NCI-H2196 treated with DMSO at 0.1 percent for 48 hours (cell line): ENCODE results near the gene ETV5.
A peak's percentile ranks its signal among the peaks of the same experiment; 100 is the strongest.

Experiments
- DNase-seq: peaks from one replicate; lab custom pipeline; 2025; ENCODE audit not compliant: unreplicated experiment; lab: John Stamatoyannopoulos, UW

ETV5 gene

DNA sequence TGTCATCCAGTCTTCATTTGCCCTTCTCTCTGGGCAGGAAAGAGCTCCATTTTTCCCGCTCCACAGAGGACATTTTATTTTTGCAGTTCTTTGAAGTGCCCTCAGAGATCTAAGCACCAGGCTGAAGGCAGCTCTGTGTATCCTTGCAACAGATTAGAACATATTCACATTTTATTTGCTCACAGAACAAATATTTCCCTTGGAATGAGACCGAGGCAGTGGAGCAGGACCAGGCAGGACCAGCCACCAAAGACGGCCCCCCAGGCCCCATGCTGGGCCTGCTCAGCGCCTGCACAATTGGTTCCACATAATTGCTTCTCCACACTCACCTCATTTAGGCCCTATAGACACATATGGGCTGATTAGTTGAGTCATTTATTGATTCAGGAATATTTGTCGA lies 15.7 kb upstream of the ETV5 start:
- DNase-seq, result no peak

DNA sequence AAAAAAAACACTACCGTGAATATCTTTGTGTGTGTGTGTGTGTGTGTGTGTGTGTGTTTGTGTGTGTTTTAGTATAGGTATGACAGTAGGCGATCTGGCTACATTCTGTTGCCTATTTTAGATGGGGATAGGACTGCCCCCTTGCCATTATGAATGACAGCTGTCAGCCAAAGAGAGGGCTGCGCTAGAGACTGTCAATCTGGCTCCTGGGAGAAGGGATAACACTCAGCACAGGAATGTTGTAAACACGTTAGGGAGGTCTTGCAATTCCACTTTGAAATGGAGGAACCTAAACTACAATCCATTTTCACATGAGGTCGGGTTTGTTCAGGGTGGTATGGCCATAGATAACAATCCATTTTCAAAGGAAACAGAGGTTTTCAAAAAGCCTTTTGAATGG lies 14.1 kb upstream of the ETV5 start:
- no peak for DNase-seq

DNA sequence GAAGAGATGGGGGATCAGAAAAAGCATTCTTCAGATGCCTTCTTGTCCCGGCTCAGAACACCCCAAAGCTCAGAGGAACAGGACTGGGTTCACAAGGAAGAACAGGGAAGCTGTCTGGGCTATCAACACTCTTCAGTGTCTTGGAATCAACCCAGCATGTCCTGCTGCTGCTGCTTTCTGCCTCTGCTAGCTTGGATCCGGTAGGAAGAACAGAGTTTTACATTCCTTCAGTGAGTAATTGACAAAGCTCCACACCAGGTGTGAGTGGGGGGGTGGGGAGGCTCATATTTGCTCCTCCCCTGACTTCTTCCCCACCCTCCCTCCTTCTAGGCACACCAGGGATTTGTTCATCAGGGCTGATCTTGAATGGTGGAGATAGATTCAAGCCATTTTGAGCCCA lies 13.1 kb upstream of the ETV5 start:
- DNase-seq, result no peak

DNA sequence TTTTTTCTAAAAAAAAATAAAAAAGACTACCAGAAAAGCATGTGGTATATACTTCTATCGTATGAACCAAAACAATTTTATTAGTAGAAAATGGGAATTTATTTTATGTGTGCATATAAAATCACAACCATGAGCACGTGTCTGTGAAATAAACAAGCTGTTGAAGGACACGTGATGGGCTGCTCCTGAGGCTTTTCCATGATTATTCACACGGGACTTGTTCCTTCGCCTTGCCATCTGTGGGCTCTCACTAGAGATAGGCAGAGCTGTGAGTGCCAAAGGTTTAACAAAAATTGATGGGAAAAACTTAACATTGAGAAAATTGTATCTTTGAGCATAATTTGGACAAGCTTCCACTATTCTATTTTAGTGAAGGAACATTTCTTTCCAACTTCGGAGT lies 12.4 kb upstream of the ETV5 start:
- no peak for DNase-seq

DNA sequence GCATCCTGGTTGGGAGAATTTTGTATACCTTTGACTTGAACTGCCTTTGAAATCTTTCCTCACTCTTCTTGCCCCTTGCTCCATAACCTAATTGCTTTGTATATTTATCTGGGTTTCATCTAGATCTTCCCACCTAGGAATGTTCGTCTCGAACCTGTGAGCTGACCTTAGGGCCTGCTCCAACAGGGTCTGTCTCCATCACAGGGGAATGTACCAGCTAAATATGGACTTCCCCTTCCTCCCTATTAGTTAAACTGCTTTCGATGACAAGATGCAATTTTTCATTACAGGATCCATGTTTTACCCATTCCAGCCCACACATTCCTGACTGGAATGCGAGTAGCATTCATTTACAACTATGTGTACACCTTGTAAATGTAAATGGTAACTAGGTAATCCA lies 10.6 kb upstream of the ETV5 start:
- no peak for DNase-seq

DNA sequence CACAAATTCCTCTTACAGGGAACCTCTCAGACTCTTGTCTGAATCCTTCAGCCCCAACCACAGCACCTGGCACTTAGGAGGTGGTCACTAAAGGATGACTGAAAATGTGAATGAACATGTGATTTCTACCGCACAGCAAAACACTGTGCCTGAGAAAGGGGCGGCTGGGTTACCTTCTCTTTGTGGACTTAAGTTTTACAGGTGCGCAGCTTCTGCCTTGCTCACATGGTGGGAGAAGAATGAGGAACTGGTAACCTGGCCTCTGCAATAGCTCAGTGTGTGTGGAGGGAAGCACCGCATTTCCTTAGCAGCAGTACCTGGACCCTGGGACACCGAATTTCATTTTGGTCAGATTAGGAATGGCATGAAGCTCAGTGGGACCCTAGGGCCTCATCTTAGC lies 9.8 kb upstream of the ETV5 start:
- DNase-seq, result no peak

DNA sequence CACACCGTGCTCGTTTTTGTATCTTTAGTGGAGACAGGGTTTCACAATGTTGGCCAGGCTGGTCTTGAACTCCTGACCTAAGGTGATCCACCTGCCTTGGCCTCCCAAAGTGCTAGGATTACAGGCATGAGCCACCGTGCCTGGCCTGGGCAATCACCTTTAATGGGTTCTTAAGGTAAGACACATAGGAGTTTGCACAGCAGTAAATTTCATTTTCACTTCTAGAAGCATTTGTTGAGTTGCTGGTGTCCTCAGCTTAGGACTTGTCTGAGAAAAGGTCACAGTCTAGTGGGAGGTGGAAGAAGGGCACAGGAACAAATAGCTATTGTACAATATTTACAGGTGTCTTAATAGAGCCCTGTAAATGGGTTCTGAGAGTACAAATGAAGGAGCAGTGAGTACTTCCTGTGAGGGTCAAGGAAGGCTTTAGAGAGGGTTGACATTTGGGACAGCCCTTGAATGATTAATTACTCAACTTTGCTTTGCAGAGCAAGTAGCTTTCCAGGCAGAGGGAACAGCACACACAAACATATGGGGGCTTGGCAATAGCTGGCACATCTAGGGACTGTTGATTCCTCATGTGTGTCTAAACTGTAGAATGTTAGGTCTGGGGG lies 8.7 kb upstream of the ETV5 start:
- no peak for DNase-seq

DNA sequence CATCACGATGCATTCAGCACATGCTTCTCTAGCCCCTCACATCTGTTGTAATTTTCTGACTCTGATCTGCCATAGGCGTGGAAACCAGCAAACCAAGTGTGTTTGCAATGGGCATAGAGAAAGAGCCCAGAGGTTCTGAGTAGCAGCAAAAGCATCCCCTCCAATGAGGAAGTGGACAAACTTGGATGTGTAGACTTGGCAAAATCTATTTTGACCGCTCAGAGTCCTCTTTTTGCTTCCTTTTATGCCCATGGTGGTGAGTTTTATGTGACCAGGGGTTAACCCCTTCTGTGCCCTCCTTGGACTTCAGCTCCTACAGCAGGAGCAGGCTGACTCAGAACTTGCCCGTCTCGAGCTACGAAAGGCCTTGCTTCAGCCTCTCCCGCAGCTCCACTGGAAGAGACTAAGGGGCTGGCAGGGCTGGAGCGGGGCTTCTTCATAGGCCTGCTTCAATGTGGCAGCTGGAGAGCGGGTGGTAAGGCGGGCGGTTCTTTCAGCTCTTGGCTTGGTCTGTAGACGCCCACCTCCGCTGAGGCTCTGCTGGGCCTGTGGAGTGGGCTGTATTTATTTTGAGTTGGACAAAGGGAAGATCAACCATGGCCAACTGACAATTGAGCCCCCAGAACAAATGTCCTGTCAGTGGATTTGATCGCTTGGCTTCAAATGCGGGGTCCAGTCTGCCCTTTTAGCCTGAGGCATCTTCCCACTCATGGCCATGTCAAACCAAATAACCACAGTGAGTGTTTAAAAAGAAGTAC lies 6.5 kb upstream of the ETV5 start:
- no peak for DNase-seq

DNA sequence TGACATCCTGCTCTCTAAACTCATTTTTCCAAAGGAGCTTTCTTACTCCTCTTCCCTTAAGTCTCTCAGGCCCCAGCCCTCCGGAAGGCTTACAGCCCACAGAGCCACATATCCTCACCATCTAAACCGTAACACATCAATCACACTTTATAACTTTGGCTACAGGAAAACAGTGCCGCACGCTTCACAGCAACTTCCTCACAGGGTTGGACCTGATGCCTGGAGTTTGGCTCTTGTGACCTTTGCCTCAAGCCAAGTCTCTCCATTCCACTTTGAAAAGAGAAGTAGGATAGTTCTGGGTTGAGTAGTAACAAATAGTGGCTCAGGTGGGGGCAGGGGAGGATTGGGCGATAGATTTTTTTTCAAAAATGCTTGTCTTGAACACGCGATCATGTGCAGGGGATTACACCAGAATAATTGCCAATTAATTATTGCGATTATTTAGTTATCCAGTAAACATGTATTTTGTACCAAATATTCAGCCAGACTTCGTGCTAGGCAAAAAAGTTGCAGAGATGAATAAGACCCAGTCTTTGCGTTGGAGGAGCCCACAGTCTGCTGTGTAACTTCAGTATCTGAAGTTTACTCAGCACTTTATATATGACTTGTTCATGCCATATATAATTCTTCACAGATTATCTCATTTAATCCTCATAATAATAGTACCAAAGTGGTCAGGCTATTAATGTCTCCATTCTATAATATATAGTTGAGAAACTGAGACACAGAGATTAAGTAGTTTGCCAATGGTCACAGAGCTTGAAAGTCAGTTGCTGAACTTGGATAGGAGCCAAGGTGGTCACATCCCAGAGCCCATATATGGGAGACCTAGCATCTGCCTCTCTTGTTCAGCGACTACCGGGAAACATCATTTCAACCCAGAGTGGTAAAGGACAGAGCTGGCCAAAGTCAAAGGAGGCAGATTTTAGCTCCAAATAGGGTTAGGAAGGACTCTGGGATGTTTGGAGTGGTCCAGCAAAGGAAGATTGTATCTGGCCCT lies 2.4 kb upstream of the ETV5 start:
- DNase-seq, result no peak

DNA sequence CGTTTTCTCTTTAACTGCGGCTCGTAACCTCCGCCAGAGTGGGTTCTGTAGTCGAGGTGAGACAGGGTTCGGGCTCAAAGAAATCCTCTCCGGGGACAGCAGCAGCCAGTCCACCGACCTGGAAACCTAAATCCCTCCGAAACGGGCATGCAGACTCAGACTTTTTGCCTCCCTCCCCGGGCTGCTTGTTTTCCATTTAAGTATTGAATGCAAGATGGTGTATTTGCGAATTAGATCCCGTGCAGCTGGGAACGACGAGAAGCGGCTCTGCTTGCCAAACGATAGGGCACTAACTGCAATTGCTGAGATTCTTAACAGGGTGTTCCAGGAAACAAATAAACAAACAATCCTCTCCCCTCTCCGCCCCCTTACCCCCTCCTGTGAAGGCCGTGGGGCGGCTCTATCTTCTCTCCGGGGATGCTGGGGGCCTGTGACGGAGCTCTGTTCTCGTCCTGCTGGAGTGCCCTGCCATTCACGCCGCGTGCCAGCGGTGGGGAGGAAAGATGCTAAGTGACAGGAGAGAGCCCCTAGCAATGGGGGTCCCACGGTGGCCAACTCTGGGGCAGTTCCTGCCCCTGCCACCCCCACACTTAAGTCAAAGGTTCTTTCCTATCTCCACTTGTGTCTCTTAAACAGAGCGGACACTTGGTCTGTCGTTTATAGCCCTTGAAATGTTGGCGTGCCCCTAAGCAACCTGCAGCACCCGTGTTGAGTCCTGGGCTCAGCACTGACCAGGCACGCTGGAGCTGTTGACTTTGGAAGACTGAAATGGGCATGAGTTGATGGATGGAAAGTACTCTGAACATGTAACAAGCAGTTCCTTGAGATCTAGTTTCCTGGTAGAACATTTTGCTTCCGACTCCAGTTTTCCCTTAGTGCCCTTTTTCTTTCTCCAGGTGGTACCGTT lies 1.3 kb upstream of the ETV5 start:
- no peak for DNase-seq

DNA sequence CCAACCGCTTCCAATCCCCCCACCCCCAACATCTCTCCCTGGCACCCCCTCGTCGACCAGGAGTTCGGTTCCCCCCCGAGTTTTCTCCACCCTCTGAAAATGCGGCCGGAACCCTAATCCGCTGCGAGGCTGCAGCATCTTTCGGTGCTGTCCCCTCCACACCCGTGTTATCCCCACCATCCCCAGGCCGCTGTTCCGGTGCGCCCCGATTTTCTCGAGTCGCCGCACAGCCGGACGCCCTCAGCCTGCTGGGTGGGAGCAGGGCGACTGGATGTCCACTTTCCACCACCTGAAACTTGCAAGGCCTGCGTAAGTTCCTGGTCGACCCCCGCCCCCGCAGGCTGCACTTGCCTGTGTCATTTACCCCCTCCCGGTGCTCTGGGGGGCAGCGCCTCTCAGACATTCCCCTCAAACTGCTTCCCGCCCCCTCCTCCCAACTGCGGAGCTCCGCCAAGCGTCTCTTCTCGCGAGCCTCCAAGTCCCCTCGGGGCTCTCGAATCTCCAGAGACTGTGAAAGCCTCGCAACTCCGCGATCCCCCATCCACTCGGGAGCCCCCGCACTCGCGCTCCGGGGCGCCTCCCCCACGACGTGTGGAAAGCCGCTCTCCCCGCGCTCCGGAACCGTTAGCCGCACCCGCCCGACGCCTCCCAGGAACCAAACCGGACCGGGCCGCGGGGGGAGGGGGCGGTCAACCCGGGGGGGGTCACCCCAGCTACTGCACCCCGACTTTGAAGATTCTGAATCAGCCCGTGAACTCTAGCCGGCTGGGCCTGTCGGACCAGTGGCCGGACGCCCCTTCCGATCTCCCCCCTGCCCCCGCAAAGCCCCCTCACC lies 566 bp downstream of the ETV5 start:
- DNase-seq, result peak; percentile 56

DNA sequence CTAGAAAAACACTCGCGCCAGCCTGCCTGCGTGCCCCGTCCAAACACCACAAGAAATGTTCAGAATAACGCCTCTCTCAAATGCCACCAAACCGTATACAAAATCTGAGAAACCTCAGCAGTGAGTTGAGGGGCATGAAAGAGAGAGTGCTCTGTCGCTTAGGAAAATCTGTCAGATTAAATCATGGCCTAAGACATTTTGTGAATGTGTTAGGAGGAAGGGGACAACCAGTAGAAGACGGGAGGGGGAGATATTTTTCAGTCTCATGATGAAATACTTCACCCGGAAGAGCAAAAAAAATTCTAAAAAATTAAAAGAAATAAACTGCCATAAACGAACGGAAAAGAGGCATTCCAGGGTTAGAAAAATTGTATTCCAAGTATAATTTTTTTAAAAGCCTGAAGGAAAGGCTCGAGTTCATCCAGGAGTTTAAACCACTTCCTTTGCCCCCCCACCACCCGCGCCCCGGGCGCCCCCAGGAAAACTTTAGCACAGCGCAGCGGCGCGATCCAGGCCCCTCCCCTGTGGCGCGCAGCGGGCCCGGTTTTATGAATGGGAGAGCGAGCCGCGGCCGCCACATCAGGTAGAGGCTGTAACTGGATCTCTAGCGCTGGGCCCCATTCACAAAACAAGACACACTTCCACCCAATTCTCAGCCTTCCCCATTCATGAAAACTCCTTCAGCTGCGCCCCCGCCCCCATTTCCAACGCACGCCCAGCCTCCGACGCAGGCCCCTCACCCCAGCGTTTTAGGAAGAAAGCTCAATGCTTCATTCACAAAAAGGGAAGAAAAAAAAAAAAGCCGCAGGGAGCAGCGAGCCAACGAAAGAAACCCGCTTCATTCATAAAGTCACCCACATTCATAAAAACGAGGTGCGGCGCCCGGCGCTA lies 1.4 kb downstream of the ETV5 start:
- DNase-seq, result peak; percentile 95

DNA sequence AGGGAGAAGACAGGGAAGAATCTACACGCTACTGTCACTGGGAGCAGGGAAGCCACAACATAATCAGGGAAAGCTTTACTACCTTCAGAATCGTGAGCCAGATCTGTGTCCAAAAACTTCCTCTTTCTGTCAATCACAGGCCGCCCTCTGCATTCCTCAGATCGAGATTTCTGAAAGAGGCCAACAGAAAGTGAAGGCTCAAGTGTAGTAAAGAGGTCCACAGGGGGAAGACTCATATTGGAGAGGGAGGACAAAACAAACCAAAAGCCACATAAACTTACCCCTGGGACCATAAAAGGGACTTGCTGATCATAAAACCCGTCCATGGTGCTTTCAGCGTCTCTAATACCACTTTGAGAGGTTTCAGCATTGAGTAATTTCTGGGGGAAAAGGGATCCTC lies 3.3 kb downstream of the ETV5 start:
- no peak for DNase-seq

DNA sequence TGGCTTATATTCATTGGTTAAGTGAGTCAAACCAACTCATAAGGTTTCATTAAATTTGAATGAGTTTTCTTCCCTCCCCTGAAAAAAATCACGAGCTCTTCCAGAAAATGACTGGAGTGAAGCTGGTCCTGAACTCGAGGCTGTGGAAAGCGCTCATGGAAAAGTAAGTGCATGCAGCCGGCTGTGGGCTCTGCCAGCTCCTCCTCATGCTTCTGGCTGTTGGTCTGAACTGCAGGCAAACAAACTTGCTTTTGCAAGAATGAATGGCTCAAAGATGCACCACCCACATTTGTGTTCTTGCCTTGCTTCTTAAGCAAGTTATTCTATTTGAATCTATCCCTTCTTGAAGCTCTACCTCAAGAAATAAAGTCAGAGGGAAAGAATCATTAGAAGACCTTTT lies 6.2 kb downstream of the ETV5 start:
- DNase-seq, result no peak

DNA sequence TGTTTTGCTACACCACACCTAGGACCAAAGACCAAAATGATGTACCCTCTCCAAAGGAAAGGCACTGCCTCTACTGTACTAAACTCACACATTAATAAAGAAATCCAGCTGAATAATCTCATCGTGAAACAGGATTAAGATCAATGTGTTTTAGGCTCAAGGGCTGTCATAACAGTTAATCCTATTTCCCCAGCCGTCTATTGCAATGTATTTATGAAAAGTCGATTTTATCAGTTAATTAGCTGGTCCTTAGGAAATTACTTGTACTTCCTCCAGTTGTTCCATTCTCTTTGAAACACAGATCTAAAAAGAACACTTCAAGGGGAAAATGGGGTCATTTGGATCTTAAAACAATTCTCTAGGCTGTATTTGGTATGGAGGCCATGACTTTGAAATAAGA lies 8.5 kb downstream of the ETV5 start:
- no peak for DNase-seq

DNA sequence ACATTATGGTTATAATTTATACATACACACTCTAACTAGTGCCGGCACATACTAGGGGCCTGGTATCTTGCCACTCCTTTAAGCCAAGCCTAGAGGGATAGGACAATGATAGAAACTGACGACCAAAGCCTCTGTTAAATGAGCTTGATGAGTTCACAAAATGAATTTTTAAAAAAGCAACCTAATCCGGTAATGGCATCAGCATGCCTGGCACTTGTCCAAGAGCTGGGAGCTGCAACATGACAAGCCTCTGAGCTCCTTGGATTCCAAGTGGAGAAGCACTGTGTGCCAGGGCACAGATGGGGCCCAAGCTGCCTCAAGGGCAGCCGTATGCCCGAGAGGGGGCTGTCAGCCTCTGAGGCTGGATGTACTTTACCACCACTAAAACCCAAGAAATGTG lies 9.7 kb downstream of the ETV5 start:
- DNase-seq, result peak; percentile 80

DNA sequence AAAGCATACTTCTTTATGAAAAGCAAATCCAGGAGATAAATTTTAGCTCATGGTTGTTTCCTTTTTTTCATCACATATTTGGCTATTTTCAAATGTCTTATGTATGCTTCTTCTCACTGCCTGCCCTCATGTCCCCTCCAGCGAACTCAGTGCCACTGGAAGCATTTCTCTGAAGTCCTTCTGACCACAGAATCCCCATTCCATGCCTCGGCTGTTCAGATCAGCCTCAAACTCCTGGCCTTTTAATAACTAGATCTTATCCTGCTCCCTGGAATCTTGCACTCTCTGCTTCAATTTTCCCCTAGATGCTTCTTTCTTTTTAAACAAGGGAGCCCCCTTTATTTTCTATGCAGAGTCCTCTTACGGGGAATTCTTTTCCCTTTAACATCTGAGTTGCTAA lies 10.1 kb downstream of the ETV5 start:
- DNase-seq, result no peak

DNA sequence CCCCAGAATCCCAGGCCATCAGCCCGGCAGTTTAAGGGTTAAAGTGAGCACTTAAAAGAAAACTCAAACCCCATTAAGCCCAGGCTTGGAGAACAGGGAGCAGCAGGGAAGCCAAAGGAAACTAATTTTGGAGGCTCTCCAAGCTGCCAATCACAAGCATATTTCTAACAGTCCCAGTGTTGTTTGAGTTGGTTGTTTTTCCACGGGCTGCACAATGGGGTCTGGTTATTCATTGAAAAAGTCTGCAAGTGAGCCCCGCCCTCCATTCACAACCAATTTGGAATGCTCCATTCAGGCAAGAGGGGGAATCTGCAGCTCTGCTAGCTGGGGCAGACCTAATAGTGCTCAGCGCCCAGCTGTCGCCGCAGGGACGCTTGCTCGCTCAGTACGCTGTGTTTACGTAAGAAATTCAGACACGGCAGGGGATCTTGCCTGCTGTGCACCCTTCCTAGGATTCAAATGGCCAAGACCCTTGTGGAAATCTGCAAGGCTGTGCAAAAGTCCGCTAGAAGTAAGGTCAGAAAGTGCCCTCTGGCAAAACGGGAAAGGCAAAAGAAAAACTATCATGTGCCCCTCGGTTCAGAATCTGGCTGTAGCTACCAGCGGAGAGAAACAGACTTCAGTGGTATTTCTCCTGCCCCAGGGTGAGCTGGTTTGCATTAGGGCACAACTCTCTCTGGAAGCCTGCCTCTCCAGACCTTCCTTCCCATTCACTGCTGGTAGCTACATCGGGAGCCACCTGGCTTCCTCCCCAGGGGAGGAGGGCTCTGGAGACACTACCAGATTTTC lies 11.0 kb downstream of the ETV5 start:
- DNase-seq, result peak; percentile 98
